Loucy (cell line): ENCODE data around the gene SPIN1.

Experiments
- H2AFZ ChIP-seq: fragments of 200-600 bp; sonication (generic); 2 replicates; pipeline ENCODE4 v1.6.0; 2016; ENCODE audit warnings: antibody characterized with exemption, mild to moderate bottlenecking, low read length, moderate library complexity
- H3F3A ChIP-seq: fragments of 200-600 bp; 2 replicates; pipeline ENCODE4 v1.6.0; 2016; ENCODE audit warnings: antibody characterized with exemption, low read depth, mild to moderate bottlenecking
- H3K27me3 ChIP-seq: fragments of 200-600 bp; sonication (generic); 2 replicates; pipeline ENCODE4 v1.6.1; 2014; ENCODE audit warnings: low read length, mild to moderate bottlenecking; ENCODE audit not compliant: insufficient read depth, poor library complexity, severe bottlenecking
- H3K36me3 ChIP-seq: fragments of 200-600 bp; sonication (generic); 2 replicates; pipeline ENCODE4 v1.6.1; 2016; ENCODE audit warnings: low read length; ENCODE audit not compliant: insufficient read depth
- H3K4me1 ChIP-seq: fragments of 200-600 bp; sonication (generic); 2 replicates; pipeline ENCODE4 v1.5.1; 2014; ENCODE audit warnings: low read length, mild to moderate bottlenecking; ENCODE audit not compliant: insufficient read depth, poor library complexity, severe bottlenecking
- H3K4me2 ChIP-seq: fragments of 200-600 bp; sonication (generic); 2 replicates; pipeline ENCODE4 v1.6.0; 2014; ENCODE audit warnings: antibody characterized with exemption, low read length, low read depth, mild to moderate bottlenecking; ENCODE audit not compliant: poor library complexity, severe bottlenecking
- H3K4me3 ChIP-seq: fragments of 200-600 bp; sonication (generic); 2 replicates; pipeline ENCODE4 v1.5.1; 2014; ENCODE audit warnings: low read length, mild to moderate bottlenecking, mixed read lengths; ENCODE audit not compliant: poor library complexity, severe bottlenecking
- H3K79me2 ChIP-seq: fragments of 200-600 bp; sonication (generic); 2 replicates; pipeline ENCODE4 v1.6.1; 2014; ENCODE audit warnings: low read length; ENCODE audit not compliant: insufficient read depth
- H3K9ac ChIP-seq: fragments of 200-600 bp; sonication (generic); 2 replicates; pipeline ENCODE4 v1.6.0; 2014; ENCODE audit warnings: mild to moderate bottlenecking, low read depth, low read length, moderate library complexity; ENCODE audit not compliant: poor library complexity, severe bottlenecking
- H3K9me2 ChIP-seq: fragments of 200-600 bp; sonication (generic); replicated peaks from 2 replicates; pipeline ENCODE4 v1.6.1; 2016; ENCODE audit warnings: low read depth, low read length, mixed read lengths
- H3K9me3 ChIP-seq: fragments of 200-600 bp; sonication (generic); 2 replicates; pipeline ENCODE4 v1.6.1; 2014; ENCODE audit warnings: mild to moderate bottlenecking, antibody characterized with exemption, low read length, low read depth; ENCODE audit not compliant: insufficient read depth
- H4K20me1 ChIP-seq: fragments of 200-600 bp; sonication (generic); 2 replicates; pipeline ENCODE4 v1.6.0; 2014; ENCODE audit warnings: antibody characterized with exemption, low read length, mild to moderate bottlenecking; ENCODE audit not compliant: insufficient read depth, poor library complexity, severe bottlenecking
- CTCF ChIP-seq: fragments of 200-600 bp; sonication (generic); conservative IDR thresholded peaks from 2 replicates; pipeline ENCODE4 v1.5.1; 2014; ENCODE audit warnings: mild to moderate bottlenecking, antibody characterized with exemption, low read length
- EZH2phosphoT487 ChIP-seq: fragments of 200-600 bp; IDR thresholded peaks from 2 replicates; pipeline ENCODE4 v1.6.1; 2018; ENCODE audit warnings: antibody characterized with exemption, mild to moderate bottlenecking, moderate library complexity, borderline replicate concordance

The SPIN1 gene

DNA sequence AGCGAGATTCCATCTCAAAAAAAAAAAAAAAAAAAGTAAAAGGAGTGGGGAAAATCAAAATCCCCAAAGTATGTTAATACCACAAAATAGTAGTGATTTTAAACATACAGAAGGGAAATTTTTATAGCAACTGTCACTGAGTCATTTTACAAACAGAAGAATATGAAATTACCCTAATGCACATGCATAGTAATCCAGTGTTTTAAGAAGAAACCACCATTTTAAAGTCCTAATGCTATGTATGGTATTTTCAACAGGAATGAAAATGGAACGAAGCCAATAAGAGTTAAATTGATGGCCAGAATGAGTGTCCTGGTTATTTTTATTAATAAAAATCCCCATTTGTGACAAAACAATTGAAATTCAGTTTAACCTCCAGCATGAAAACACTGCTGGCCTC is 120.1 kb downstream of the SPIN1 start:
- Histone ChIP-seq H3K4me2 (no peak overlapping the region), H3K36me3 (no peaks in the 10 kb centered on the region), H4K20me1 (no peaks in the 10 kb centered on the region), H3K9me3 (no peaks in the 10 kb centered on the region), H3F3A (no peaks in the 10 kb centered on the region), H3K4me1 (no peaks in the 10 kb centered on the region), H3K79me2 (no peaks in the 10 kb centered on the region), H2AFZ (no peak overlapping the region), H3K9ac (no peak overlapping the region), H3K27me3 (no peaks in the 10 kb centered on the region), H3K4me3 (no peak overlapping the region), H3K9me2 (no peaks in the 10 kb centered on the region)
- TF ChIP-seq CTCF, result no peak
- no peak for TF ChIP-seq EZH2phosphoT487

DNA sequence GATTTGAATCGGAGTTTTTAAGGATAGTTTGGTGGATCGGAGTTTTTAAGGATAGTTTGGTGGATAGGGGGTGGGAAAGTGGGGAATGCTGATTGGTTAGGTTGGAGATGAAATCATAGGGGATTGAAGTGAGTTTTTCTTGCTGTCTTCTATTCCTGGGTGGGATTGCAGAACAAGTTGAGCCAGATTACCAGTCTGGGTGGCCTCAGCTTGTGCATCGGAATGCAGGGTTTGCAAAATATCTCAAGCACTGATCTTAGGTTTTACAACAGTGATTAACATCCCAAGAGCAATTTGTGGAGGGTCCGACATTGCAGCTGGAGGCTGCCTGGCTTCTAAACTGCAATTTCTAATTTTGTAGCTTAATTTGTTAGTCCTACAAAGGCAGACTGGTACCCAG is 123.7 kb downstream of the SPIN1 start:
- Histone ChIP-seq H3K9ac (no peak overlapping the region), H3K9me2 (no peaks in the 10 kb centered on the region), H3K9me3 (no peaks in the 10 kb centered on the region), H3K36me3 (no peaks in the 10 kb centered on the region), H3F3A (no peaks in the 10 kb centered on the region), H3K4me2 (no peak overlapping the region), H3K4me3 (no peak overlapping the region), H3K79me2 (no peaks in the 10 kb centered on the region), H3K27me3 (no peaks in the 10 kb centered on the region), H4K20me1 (no peaks in the 10 kb centered on the region), H2AFZ (no peak overlapping the region), H3K4me1 (no peaks in the 10 kb centered on the region)
- TF ChIP-seq CTCF (no peak), EZH2phosphoT487 (no peak)

- H3K27me3 ChIP-seq, result no peaks in the 10 kb centered on the region
Measured at GRCh38 chr9:88514247-88514646, 126.0 kb downstream of the SPIN1 start.

More at GRCh38 chr9:88514247-88514646, 126.0 kb downstream of the SPIN1 start:
- H3K4me2 ChIP-seq, result no peak overlapping the region
- H3F3A ChIP-seq, result no peaks in the 10 kb centered on the region
- H3K4me3 ChIP-seq, result no peak overlapping the region
- no peaks in the 10 kb centered on the region for H3K79me2 ChIP-seq
- no peaks in the 10 kb centered on the region for H4K20me1 ChIP-seq
- H3K36me3 ChIP-seq, result no peaks in the 10 kb centered on the region
- no peaks in the 10 kb centered on the region for H3K4me1 ChIP-seq
- H3K9me3 ChIP-seq, result no peaks in the 10 kb centered on the region
- no peak overlapping the region for H2AFZ ChIP-seq
- no peaks in the 10 kb centered on the region for H3K9me2 ChIP-seq
- TF ChIP-seq CTCF, result no peak
- TF ChIP-seq EZH2phosphoT487, result no peak
- no peak overlapping the region for H3K9ac ChIP-seq
